DMS 273 (cell line): ENCODE data around the gene CHD6.

Experiments used
- DNase-seq: peaks from one replicate; lab custom pipeline; 2025; ENCODE audit not compliant: unreplicated experiment; lab: John Stamatoyannopoulos, UW

Gene CHD6

DNA sequence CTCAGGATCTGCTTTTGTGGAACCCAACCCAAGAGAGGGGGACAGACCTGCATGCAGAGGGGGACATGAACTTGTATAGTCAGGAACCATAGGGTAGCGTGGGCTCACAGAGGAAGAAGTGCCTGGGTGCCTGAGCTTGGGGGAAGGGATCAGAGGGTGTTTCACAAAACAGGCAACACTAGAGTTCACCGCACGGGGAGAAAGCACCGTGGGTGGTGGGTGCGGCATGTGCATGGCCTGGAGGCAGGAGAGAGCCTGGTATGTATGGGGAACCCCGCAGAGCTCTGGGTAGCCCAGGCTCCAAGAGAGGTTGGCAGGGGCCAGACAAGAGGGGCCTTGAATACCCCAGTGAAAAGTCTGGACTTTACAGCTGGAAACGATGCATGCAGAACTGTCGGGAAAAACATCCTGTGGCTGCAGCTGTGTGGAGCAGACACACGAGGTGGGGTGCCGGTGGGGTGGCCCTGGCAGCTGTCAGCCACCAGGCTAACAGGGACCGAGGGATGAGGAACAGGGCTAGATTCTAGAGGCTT lies 244.9 kb downstream of the CHD6 start:
- no peak for DNase-seq

- peak; percentile 26 for DNase-seq
These were observed 246.8 kb downstream of the CHD6 start for GRCh38 chr20:41371371-41371770.

DNA sequence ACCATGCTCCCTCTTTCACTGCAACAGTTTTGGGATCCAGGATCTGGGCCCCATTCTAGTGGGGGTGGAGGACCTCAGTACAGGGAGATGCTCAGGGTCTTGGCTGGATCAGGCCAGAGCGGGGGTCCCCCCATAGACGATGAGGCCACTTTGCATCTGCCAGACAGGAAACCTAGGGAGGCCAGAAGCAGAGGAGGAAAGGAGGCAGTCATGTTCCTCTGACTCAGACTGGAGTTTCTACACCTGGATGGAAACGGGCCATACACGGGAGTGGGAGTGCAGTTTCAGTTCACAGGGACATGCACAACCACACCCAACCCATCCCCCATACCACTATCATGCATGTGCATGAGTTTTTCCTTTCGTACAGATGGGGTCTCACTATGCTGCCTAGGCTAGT lies 248.0 kb downstream of the CHD6 start:
- no peak for DNase-seq

DNA sequence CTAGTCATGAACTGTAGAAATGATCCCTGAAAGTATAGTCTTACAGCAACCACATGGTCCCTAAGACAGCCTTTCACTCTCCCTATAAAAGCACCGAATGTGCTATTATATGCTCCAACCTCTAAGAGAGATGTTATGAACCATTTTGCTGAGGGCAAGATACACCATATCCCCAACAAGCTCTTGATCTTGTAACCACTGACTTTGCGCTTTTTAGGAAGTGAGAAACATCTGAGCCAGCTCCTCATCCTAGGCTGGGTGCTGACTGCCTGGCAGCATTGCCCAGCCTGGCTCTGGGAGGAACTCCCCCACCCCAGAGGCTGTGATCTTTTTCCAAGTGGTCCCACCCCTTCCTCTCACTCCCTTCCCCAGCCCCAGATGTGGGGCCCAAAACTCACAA lies 248.5 kb downstream of the CHD6 start:
- no peak for DNase-seq

- DNase-seq = no peak
These were observed 250.2 kb downstream of the CHD6 start for GRCh38 chr20:41367956-41368355.

- DNase-seq = no peak
These were observed 250.8 kb downstream of the CHD6 start for GRCh38 chr20:41367393-41367695.

DNA sequence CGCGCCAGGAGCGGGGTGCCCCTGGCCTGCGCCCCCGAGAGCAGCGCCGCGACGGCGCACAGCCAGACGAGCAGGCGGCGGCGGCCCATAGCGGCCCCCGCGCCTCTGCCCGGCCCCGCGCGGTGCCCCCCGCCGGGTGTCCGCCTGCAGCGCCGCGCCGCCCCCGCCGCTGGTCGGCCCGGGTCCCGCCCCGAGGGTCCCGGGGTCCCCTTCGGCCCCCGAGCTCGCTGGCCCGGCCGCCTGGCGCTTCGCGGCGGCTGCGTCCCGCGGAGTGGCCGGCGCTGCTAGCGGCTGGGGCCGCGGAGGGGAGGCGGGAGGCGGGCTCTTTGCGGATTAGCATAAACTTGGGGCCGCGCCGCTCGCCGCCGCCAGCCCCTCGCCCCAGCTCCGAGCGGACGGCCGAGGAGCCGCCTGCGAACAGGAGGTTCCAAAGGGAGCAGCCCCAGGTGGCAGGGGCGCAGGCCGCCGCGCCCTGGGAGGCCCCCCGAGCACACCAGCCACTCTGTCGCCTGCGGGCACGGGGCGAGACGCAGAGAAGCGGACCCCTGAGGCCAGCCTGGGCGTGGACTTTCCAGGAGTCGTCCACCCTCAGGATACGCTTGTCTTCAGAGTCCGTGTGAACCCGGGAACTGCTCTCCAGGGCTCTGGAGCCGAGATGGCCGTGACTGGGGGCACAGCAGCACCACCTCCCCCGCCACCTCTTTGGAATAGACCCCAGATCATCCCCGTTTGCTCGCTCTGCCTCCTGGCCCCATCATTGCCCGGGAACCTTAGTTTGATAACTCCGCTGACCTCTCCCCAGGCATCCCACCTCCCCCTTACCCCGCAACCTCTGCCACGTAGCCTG lies 251.4 kb downstream of the CHD6 start, which contains the start of gene EMILIN3:
Gene EMILIN3, minus strand, starts transcription at position 273 of the 847 bp plus-strand sequence. Its CDS starts 184 bp downstream, at position 89.
- DNase-seq = peak; percentile 66

DNA sequence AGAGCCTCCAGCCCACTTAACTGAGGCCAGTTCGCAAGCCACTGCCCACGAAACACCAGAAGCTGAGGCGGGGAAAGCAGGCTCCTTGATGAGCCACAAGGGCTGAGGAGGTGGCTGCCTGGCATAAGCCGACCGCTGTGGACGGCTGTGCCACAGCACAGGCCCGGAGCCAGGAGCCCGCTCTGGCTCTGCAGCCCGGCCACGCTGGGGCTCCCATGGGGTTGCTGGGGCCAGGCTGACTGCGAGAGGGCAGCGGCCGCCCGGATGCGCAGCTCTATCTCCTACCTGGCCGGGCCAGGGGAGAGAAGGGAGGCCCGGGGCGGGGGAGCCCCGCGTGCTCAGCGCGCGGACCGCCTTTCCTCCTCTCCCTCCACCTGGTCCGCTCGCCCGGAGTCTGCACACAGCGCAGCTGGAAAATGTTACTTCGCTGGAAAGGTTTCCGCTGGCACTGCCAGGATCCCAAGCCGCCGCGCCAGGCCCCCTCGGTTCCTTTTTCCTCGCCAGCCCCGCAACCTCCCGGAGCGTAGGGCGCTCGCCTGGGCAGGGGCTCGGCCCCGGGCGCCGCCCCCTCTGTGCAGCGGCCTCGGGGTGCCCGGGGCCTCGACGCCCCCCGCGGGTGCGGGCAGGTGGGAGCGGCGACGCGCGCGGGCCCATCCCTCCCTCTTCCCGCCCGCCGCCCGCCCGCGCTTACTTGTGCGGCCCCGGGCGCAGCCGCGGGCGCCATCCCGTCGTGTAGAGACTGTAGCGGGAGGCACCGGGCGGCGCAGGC lies 252.2 kb downstream of the CHD6 start:
- DNase-seq = peak; percentile 66

DNA sequence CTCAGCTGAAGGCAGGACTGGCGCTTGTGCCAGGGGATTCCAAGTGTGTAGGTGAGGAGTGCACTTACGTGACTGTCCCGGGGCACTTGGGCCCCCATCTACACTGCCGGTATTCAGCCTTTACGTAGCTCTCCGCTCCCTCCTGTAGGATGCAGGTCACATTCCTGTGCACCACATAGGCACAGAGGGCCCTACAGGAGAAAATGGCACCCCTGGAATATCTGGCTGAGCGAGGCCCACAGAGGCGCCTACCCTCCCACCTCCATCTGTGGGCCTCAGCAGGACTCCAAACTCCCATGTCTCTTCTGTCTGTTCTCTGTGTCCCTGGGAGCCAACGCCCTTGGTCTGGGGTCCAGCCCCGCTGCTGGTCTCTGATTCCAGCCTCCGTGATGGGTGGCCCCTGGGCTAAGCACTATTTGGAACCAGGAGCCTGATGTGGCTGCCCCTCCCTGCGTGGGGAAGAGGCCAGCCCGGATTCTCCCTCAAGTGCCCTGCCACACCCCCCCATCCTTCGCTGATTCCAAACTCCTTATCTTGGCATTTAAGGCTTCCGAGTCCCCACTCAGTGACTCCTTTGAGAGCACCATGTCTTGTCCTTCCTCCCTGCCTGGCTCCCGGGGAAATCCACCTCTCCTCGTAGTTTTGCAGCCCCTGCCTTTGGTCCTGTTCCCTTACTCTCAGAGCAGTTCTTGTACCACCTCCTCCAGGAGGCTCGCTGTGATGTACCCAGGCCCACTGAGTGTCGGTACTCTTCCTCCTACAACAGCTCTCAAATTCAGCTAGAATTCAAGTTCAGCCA lies 253.0 kb downstream of the CHD6 start:
- DNase-seq = no peak

DNA sequence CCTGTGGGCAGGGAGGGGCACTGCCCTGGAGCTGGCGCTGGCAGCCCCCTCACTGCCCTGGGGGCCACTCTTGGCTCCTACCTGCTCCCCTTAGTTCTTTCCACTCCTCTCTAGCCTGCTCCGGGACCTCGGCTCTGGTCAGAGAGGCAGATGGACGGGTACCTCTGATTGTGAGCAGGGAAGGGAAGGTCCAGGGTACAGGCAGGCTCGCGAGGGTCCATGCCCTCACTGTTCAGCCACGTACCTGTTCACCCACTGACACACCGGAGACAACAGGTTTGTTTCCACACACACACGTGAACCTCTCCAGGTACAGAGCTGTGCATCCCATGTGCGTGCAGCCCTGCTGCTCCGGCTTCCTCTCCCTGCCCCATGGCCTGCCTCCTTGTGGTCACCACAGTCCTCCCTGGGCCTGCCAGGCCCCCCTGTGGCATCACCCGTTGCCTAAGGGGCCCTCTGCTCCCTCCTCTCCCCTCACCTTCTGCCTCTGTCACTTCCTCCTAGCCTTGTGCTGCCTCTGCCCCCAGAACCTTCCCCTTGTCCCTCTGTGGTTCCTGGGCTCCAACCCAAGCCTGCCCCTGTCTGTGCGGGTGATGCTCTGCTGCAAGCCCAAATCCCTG lies 253.8 kb downstream of the CHD6 start:
- no peak for DNase-seq

DNA sequence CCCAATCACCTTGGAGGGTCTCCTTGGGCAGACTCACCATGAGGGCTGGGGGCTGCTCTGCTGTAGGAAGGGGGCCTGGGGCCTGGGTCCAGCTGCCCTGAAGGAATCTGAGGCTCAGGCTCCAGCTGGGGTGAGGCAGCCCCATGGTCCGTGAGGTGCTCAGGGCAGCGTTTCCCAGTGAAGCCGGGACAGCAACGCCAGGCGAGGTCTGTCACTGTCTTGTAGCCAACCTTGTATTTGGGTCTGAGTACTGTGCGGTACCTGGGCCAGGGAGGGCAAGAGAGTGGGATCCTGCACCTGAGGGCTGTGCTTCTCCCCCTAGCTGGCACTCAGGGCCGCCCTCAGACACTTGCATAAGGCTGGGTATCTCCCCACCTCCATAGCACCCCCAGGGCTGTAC lies 254.6 kb downstream of the CHD6 start:
- no peak for DNase-seq

- DNase-seq = no peak
These were observed 255.4 kb downstream of the CHD6 start for GRCh38 chr20:41362748-41363140.

DNA sequence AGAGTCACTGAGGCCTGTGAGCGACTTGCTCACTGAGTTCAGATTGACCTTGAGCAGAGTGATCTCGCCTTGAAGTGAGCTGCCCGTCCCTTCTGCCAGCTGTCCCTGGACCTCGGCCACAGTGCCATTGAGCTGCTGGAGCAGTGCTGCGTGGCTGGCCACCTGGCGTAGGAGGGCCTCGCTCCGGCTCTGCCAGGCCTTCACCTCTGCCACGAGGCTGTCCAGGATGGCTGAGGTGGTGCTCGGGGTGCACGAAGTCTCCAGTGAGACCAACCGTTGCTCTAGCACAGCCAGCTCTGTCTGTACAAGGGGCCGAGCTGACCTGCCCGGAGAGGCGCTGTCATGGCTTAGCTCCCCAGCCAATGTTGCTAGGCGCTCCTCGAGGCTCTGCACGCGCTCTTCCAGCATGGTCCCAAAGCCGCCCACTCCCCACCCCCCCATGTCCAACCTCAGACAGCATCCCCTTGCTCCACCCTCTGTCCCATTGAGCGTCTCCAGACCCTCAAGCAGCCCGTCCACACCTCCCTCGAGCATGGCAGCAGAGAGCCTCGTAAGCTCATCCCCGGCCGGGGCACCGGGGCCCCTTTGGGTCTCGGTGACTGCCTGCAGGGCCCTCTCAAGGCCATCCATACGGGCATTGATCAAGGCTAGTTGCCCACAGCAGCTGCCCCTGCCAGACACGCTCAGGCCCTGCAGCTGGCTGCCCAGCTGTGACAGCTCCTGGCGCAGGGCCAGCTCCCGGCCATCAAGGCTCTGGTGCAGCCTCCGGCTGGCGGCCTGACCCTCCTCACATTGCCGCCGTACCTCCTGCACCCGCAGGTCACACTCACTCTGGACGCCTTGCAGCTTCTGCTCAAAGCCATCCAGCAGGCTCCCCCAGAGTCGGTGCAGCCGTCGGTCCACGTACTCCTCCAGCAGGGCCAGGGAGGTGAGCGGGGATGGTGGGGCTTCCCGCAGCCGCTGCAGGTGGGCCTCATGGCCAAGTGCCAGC lies 256.1 kb downstream of the CHD6 start:
- DNase-seq = no peak

DNA sequence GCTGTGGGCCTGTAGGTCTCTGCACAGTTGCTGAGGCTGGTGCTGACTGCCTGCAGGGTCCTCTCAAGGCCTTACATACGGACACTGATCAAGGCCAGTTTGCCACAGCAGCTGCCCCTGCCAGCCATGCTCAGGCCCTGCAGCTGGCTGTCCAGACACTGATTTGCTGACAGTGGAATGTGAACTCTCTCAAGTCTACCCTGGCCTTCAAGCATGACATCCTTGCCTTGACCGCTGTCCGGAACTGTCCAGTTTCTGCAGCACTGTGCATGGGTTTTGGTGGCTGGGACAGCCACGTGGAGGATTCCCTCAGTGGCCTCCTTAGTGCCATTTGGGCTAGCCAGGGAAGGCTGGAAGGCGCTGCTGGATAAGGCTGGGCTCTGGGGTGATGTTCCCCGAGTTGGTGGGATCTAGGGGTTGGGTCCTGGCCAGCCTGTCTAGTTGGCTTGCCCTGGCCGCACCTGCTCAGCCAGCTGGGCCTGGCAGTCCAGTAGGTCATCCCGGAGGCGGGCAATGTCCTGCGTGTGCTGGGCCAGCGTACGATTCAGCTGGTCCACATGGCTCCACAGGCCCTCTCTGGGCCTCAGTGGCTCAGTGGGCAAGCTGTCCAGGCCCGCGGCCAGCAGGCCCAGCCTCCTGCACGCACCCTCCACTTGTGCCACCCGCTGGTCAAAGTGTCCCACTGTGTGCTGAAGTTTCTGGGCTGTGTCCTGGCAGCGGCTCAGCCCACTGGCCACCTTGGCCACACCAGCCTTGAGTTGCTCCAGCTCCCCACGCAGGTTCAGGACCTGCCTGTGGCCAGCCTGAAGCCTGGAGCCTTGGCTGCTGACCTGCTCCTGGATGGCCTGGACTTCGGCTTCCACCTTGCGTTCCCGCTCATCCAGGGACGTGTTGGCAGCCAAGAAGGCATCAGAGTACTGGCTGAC lies 257.1 kb downstream of the CHD6 start:
- no peak for DNase-seq

- no peak for DNase-seq
These were observed 258.6 kb downstream of the CHD6 start for GRCh38 chr20:41359541-41360011.

DNA sequence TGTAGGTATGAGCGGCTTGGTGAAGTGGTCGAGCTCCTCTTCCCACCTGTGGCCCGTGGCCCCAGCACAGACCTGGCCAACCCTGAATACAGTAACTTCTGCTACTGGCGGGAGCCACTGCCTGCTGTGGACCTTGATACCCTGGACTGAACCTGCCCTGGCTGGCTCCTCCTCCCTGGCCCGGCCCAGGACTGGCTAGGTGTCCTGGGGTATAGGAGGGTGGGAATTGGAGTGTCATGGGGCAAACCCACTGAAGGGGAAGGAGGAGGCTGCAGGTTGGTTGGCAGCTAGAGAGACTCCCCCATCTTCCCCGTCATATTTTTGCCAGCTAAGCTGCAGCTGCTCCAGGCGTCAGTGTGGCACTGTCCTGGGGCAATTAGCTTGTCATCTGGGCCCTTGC lies 259.5 kb downstream of the CHD6 start:
- no peak for DNase-seq

- no peak for DNase-seq
These were observed 259.9 kb downstream of the CHD6 start for GRCh38 chr20:41358230-41358629.

GRCh38 chr20:41357424-41358163 lies 260.6 kb downstream of the CHD6 start:
- DNase-seq = peak; percentile 41
